Measurements from ENCODE around the gene FMN2.

The FMN2 gene

DNA sequence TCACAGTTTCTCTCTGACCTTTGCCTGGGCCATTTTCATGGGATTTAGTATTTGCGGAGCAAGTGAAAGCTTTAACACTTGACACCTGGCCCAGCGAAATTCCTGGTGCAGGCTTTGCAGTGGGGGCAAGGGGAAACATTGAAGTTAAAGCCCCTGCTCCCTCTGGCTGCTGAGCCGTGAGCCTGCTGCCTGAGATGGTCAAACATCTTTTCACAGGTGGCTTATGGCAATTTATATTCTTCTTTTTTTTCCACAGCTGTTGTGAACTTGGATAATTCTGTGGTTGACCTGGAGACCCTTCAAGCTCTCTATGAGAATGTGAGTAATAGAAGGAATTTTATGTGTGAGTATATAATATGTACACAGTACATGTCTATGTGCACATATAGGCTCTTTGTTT lies 202.9 kb downstream of the FMN2 start:
- no peak for TF ChIP-seq POLR2AphosphoS5 (IDR thresholded peaks at IDR 0.05; ENCODE audit: low read depth)
- no peak for TF ChIP-seq CTCF (IDR thresholded peaks at IDR 0.05; ENCODE audit: insufficient read depth, low read length)
- TF ChIP-seq, protein P1, sequence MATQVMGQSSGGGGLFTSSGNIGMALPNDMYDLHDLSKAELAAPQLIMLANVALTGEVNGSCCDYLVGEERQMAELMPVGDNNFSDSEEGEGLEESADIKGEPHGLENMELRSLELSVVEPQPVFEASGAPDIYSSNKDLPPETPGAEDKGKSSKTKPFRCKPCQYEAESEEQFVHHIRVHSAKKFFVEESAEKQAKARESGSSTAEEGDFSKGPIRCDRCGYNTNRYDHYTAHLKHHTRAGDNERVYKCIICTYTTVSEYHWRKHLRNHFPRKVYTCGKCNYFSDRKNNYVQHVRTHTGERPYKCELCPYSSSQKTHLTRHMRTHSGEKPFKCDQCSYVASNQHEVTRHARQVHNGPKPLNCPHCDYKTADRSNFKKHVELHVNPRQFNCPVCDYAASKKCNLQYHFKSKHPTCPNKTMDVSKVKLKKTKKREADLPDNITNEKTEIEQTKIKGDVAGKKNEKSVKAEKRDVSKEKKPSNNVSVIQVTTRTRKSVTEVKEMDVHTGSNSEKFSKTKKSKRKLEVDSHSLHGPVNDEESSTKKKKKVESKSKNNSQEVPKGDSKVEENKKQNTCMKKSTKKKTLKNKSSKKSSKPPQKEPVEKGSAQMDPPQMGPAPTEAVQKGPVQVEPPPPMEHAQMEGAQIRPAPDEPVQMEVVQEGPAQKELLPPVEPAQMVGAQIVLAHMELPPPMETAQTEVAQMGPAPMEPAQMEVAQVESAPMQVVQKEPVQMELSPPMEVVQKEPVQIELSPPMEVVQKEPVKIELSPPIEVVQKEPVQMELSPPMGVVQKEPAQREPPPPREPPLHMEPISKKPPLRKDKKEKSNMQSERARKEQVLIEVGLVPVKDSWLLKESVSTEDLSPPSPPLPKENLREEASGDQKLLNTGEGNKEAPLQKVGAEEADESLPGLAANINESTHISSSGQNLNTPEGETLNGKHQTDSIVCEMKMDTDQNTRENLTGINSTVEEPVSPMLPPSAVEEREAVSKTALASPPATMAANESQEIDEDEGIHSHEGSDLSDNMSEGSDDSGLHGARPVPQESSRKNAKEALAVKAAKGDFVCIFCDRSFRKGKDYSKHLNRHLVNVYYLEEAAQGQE (IDR thresholded peaks at IDR 0.05; ENCODE audit: insufficient replicate concordance, low read depth): no peak
- no peak for TF ChIP-seq GABPA (IDR thresholded peaks at IDR 0.05; ENCODE audit: low read depth)
- no peak for TF ChIP-seq SPI1 (IDR thresholded peaks at IDR 0.05; ENCODE audit: borderline replicate concordance, low read depth)
- no peak for DNase-seq (ENCODE audit: low read depth in 1 of 2, low spot score in 1 of 2)

DNA sequence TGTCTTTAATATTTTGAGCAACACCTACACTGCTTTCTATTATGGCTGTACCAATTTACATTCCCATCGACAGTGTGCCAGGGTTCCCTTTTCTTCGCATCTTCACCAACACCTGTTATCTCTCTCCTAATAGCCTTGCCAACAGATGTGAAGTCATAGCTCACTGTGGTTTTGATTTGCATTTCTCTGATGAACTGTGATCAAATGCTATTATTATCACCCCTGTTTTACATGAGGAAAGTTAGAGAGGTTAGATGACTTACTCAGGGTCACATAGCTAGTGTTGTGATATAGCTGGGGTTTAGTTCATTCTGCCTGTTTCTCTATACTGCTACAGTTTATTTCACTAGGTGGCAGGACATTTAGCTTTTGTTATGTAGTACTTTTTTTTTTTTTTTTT lies 204.1 kb downstream of the FMN2 start:
- Histone ChIP-seq H3K27me3 (ENCODE audit: insufficient read depth, poor library complexity, severe bottlenecking) (no peaks in the 10 kb centered on the region), H3K4me3 (replicated peaks; ENCODE audit: insufficient read depth, low read length) (no peak overlapping the region), H3K27ac (replicated peaks) (no peak overlapping the region)
- TF ChIP-seq, protein P1 (IDR thresholded peaks at IDR 0.05; ENCODE audit: insufficient replicate concordance, low read depth): no peak
- TF ChIP-seq GABPA (IDR thresholded peaks at IDR 0.05; ENCODE audit: low read depth): no peak
- TF ChIP-seq CTCF (IDR thresholded peaks at IDR 0.05; ENCODE audit: insufficient read depth, low read length): no peak
- DNase-seq (ENCODE audit: low read depth in 1 of 2, low spot score in 1 of 2): no peak

More for the DNA sequence above, 202.9 kb downstream of the FMN2 start:
- Histone ChIP-seq H3K27ac (replicated peaks) (no peak overlapping the region), H3K27me3 (ENCODE audit: insufficient read depth, poor library complexity, severe bottlenecking) (no peaks in the 10 kb centered on the region), H3K4me3 (replicated peaks; ENCODE audit: insufficient read depth, low read length) (no peak overlapping the region)

DNA sequence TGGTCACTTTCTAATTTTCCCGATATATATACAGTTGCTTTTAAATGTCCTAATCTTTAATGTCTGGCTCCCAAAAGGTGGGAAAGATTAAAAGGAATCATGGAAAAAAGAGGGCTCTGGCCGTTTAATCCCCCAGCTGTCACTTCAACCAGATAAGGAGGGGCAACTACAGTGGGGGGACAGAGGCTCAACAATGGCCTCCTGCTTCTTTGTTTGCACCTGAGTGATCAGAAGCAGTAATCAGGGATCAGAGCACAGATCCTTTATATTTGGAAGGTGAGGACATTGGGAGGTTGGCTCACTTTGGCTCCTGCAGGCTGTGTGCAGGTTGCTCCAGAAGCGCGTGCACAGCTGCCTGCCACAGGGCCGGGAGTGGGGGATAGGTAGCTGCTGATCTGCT lies 212.8 kb downstream of the FMN2 start:
- H3K27me3 ChIP-seq (ENCODE audit: insufficient read depth, poor library complexity, severe bottlenecking): no peaks in the 10 kb centered on the region
- no peak overlapping the region for H3K4me3 ChIP-seq (replicated peaks; ENCODE audit: insufficient read depth, low read length)
- TF ChIP-seq, protein P1 (IDR thresholded peaks at IDR 0.05; ENCODE audit: insufficient replicate concordance, low read depth): no peak
- TF ChIP-seq CTCF (IDR thresholded peaks at IDR 0.05; ENCODE audit: insufficient read depth, low read length) (no peak), GABPA (IDR thresholded peaks at IDR 0.05; ENCODE audit: low read depth) (no peak), POLR2AphosphoS5 (IDR thresholded peaks at IDR 0.05; ENCODE audit: low read depth) (no peak), SPI1 (IDR thresholded peaks at IDR 0.05; ENCODE audit: borderline replicate concordance, low read depth) (no peak)
- DNase-seq (ENCODE audit: low read depth in 1 of 2, low spot score in 1 of 2): no peak
- no peak overlapping the region for H3K27ac ChIP-seq (replicated peaks)
